NCI-H526 treated with DMSO at 0.1 percent for 48 hours (cell line): Measurements from ENCODE around the gene CENPX.

Source experiments
- DNase-seq: peaks from one replicate; lab custom pipeline; 2025; lab: John Stamatoyannopoulos, UW

CENPX gene

GRCh38 chr17:82022310-82022980, at the start of gene CENPX:
Gene CENPX (minus strand): TSS chr17:82022878. CDS start chr17:82022861, 17 bp downstream.
- DNase-seq: no peak

DNA sequence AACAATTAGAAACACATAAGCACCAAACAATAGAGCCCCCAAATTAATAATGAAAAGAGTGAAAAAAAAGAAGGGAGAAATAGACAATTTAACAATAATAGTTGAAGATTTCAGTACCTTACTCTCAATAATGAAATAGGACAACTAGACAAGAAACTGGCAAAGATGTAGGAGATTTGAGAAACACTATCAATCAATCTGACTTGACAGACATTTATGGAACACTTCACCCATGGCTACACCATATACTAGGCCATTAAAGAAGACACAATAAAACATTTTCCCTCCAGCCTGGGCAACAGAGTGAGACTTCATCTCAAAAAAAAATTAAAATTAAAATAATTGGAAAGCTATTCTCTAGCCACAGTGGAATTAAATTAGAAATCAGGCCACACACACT, 47.9 kb upstream of the CENPX start:
- DNase-seq: no peak

DNA sequence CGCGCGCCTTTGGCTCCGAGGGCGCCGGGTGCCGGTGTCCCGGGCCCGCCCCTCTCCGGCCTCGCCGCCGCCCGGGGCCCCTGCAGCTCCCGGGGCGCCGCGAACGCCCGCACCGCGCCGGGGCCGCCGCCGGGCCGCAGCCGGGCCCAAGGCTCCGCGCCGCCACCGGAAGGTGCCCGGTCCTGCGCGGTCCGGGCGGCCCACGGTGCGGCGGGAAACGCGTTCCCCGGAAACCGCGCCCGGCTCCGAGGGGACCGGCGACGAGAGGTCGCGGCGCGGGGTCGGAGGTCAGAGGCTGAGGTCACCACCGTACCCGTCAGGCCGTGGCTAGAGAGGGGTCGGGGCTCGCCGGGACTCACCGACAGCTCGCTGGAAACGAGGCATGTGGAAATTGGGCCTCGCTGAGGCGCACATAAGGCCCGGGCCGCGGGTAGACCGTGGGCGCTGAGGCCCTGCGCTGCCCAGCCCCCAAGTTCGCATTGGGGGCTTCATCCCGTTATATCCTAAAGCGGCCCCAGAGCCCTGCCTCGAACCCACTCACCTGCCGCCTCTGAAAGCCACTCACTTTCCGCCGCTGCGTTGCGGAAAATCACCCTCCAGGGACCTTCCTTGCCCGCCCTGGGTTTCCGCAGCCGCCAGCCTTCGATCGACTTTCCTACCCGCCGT, 43.1 kb upstream of the CENPX start, which contains the start of gene DUS1L:
Gene DUS1L, minus strand, starts transcription at position 167 of the 666 bp plus-strand sequence. CDS start 745 bp downstream, outside the sequence.
- DNase-seq: no peak

- DNase-seq: no peak
Observed at GRCh38 chr17:82065193-82065637, 42.5 kb upstream of the CENPX start.

DNA sequence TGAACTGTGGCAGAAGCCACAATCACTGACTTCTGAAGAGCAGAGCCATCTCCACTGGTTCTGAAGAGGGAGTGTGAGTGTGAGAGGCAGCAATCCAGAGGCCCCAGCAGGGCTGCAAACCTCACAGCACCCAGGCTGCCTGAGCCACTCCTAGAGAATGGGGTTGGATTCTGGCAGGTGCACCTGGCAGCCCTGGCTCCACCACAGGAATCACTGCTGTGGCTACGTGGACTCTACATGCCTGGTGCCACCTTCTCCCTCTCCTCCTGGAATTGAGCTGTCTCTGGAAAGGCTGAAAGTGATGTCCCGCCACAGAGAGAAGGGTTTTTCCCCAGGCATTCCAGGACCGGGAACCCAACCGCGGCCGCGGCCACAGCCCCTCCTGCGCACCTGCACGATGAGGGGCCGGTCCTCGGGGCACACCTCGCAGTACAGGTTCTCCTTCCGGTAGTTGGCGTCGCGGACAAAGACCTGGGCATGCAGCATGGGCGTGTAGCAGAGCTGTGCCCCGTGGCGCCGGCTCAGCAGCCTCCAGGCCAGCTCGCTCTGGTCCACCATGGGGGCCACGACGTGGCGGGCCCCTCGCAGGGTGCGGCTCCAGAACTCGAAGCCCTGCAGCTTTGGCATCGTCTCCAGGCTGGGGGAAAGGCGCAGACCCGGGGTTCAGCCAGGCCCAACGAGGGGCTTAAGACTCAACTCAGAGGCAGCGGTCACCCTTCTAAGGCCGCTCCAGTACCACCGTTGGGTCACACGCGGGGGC, 41.9 kb upstream of the CENPX start:
- DNase-seq: peak; percentile 8

DNA sequence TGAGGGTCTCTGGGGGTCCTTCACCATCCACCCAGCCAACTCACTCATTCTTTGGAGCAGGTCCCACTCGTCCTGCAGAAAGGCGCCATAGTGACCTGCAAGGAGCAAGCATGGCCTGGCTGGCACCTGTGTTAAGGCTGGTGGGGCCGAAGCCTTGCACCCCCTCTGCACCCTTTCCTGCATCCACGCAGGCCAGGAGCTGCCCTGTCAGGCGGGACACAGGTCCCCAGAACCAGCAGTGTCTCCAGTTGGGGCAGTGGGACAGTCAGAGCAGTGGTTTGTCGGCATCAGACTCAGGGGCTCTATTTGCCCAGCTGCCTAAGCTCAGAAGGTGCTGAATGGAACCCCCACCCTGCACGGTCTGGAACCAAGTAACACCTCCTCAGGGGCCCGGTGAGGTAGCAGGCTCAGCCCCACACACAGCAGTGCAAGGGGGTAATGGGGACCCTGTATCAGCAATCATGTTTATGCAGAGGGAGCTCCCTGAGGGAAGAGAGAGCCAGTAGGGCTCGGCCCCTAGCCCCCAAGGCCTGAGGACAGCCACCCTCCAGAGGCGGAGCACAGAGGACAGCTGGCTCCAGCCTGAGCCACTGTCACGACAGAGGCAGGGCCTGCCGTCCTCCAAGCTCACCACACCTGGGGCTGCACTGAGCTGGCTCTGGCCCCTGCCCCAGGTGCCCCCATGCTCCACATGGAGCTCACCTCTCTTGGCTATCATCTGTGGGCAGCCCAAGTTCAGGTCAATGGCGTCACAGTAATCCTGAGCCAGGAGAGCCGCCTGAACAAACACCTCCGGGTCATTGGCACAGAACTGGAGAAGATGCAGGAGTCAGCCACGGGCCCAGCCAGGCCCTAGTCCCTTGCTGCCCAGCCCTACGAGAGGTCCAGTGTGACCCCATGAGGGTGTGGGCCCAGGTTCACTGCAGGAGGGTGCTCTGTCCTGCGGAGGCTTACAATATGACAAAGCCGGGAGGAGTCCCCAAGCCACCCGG, 41.0 kb upstream of the CENPX start:
- DNase-seq: no peak

DNA sequence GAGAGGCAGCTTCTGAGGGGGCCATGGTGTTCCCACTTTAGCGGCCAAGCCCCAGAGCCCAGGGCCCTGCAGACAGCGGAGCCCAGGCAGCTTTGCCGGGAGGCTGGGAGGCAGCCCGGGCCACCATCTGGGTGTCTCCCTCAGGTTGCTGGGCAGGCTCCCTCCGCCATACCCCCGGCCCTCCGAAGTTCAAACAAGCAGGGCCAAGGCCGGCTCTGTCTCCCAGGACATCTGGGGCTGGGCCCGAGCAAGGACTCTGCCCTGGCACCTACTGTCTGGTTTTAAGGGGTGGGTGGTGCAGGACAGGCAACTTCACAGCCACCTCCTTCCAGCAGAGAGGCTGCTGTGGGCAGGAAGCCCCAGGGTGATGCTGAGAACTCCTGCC, 40.3 kb upstream of the CENPX start:
- no peak for DNase-seq

DNA sequence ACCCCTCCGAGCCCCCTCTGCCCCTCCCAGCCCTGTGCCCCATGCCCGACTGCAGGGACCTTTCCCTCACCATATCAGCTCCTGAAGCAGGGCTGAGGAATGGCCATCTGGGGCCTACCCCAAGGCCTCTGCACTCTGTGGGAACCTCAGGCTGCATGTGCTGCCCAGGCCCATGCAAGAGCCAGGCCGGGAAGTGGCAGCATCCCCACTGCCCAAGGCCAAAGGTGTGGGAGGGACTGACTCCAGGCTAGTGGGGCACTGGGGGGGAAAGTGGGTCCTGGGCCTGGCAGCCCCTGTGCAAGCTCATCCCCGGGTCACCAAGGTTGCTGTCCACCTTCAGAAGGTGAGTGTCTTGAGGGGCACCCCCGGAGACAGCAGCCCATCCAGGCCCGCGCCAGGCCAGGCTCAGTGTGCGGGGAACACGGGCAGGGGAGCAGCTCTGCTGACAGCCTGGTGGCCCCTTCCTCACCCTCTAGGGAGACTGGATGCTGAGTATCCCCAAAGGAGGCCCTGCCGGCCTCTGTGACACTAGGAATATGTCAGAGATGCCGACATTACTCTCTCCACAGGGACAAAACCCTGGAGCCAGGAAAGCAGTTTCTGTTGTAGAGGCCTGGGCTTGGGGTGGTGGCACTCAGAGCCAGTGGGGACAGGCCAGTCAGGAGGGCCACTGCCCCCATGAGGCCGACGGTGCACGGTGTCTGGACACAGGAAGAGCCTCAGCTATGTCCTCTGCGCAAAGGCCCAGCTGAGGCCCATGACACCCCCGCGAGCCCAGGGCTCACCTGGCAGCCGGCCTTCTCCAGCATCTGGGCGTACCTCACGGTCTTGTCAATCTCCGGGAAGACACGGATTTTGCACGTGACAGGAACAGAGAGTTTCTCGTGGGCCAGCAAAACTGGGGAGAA, 39.7 kb upstream of the CENPX start:
- DNase-seq: no peak

DNA sequence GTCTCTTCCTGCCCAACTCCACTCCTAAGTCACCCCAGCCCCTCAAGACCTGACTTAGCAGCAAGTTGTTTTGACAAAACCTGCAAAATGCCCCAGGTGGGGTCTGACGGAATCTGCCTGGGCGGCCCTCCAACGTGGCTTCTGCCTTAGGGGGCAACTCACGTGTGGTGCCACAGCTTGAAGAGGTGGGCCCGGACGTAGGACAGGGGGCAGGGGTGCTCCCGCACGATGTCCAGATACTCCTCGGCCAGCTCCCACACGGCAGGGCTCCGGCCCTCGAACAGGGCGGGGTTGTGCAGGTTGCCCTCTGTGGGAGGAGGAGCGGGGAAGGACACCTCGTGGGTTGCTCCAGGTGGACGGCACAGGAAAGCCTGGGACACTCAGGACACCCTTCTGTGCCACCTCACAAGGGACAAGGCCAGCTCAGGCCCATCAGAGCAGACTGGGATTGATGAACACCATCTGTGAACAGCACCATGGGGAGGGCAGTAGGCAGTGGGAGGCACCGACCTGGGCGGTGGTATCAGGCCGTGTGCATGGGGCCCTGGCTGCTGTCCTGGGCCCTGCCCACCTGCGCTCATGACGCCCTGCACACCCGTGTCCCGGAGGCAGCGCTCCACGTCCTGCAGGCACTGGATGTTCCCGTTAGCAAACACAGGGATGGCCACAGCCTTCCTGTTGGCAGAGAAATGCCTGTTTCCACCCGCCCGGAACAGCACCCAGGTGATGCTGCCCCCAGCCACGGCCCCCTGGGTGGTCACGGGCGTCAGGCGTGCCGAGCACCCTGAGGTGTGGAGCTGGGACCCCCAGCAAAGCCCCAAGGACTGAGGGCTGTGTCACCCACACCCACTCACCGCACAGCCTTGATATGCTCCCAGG, 38.6 kb upstream of the CENPX start:
- DNase-seq: no peak

GRCh38 chr17:82060614-82061013, 37.9 kb upstream of the CENPX start:
- no peak for DNase-seq

DNA sequence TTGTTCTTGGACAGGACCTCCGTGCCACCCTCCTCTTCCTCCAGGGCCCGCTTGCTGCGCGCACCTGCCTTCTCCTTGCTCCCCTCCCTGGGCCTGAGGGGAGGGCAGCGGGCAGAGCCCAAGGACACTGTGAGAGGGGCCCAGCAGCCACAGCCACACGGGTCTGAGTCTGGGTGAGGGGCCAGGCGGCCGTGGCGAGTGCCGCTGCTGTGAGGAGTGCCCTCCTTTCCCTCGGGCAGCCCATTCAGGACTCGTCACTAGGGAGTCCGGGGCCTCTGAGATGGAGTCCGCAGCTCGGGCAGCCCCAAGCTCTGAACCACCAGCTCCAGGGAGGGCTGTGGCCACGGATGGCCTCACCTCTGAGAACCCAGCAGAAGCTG, 37.3 kb upstream of the CENPX start:
- DNase-seq: no peak

GRCh38 chr17:82059272-82060000, 36.8 kb upstream of the CENPX start:
- no peak for DNase-seq

GRCh38 chr17:82058855-82059249, 36.2 kb upstream of the CENPX start:
- no peak for DNase-seq

- DNase-seq: no peak
Observed at GRCh38 chr17:82058230-82058854, 35.7 kb upstream of the CENPX start.

- DNase-seq: no peak
Observed at GRCh38 chr17:82056729-82057621, 34.3 kb upstream of the CENPX start.

DNA sequence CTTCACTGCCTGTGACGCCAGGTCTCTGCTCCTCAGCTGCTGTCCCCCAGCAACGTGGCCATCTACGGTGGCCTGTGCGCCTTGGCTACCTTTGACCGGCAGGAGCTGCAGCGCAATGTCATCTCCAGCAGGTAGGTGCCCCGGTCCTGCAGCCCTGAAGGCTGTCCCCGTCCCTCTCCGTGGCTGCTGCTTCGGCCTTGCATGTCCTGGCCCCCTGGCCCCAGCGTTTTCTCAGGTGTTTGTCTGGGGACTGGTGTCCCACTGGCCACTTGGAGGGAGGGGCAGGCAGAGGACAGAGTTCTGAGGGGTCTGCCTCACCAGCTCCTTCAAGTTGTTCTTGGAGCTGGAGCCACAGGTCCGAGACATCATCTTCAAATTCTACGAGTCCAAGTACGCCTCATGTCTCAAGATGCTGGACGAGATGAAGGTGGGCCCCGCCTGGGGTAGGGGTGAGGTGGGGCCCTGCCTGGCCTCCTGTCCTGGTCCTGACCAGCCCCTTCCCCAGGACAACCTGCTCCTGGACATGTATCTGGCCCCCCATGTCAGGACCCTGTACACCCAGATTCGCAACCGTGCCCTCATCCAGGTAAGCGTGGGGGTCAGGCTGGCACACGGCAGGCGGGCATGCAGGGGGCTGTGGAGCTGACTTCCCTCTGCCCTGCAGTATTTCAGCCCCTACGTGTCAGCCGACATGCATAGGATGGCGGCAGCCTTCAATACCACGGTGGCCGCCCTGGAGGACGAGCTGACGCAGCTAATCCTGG, 33.5 kb upstream of the CENPX start:
- no peak for DNase-seq
